Islet precursor cell (in vitro differentiated cells): Measurements from ENCODE around the gene PACC1.
"Not testable (repeated sequence)": the region's sequence is repeated elsewhere in the genome, so short reads cannot be mapped to it uniquely, and the experiment has no call there.

Source experiments
- DNase-seq: peaks from one replicate; pipeline ENCODE4 v3.0.0-alpha.2; 2018

The PACC1 gene

GRCh38 chr1:212395678-212396437 lies 18.8 kb downstream of the PACC1 start:
- DNase-seq, result not testable (repeated sequence)

- no peak for DNase-seq
These were observed 25.5 kb downstream of the PACC1 start for GRCh38 chr1:212388985-212389716.

- no peak for DNase-seq
These were observed 28.7 kb downstream of the PACC1 start for GRCh38 chr1:212386029-212386428.

- no peak for DNase-seq
These were observed 33.2 kb downstream of the PACC1 start for GRCh38 chr1:212381397-212382035.

- no peak for DNase-seq
These were observed 35.3 kb downstream of the PACC1 start for GRCh38 chr1:212379366-212379765.

GRCh38 chr1:212377644-212378043 lies 37.0 kb downstream of the PACC1 start:
- DNase-seq, result no peak

- DNase-seq, result no peak
These were observed 38.7 kb downstream of the PACC1 start for GRCh38 chr1:212375986-212376385.

- peak; percentile 81 for DNase-seq
These were observed 46.6 kb downstream of the PACC1 start for GRCh38 chr1:212368073-212368484.

- no peak for DNase-seq
These were observed 47.1 kb downstream of the PACC1 start for GRCh38 chr1:212367474-212368072.

- DNase-seq, result no peak
These were observed 47.8 kb downstream of the PACC1 start for GRCh38 chr1:212366901-212367300.

- DNase-seq, result no peak
These were observed 49.7 kb downstream of the PACC1 start for GRCh38 chr1:212364985-212365384.

GRCh38 chr1:212359794-212360479 lies 54.7 kb downstream of the PACC1 start:
- DNase-seq, result no peak

GRCh38 chr1:212355230-212355969 lies 59.3 kb downstream of the PACC1 start:
- no peak for DNase-seq

- DNase-seq, result no peak
These were observed 60.2 kb downstream of the PACC1 start for GRCh38 chr1:212354464-212354863.

- no peak for DNase-seq
These were observed 61.5 kb downstream of the PACC1 start for GRCh38 chr1:212353181-212353580.

- no peak for DNase-seq
These were observed 62.9 kb downstream of the PACC1 start for GRCh38 chr1:212351588-212352362.

- no peak for DNase-seq
These were observed 68.1 kb downstream of the PACC1 start for GRCh38 chr1:212346601-212347000.

GRCh38 chr1:212344905-212345304 lies 69.8 kb downstream of the PACC1 start:
- no peak for DNase-seq

- no peak for DNase-seq
These were observed 73.6 kb downstream of the PACC1 start for GRCh38 chr1:212341090-212341489.

GRCh38 chr1:212329105-212329504 lies 85.6 kb downstream of the PACC1 start:
- no peak for DNase-seq

- DNase-seq, result no peak
These were observed 86.4 kb downstream of the PACC1 start for GRCh38 chr1:212328248-212328647.
